SK-N-SH (cell line): ENCODE data around the gene KIF4A. TPM values are rescaled to one million over a fixed set of nuclear protein-coding genes. Genes with fewer than 3 reads are reported as not detected.

Experiments
- CTCF ChIA-PET: fragments of 300-600, 350-600 bp; formaldehyde crosslinking; extraction: SDS; loops from one replicate; lab custom pipeline; 2021; lab: Yijun Ruan, JAX
- POLR2A ChIA-PET: fragments of 350-600 bp; sonication (Branson Sonifier 250); formaldehyde crosslinking; extraction: SDS; loops from one replicate; lab custom pipeline; 2020; ENCODE audit warnings: antibody characterized with exemption, inconsistent platforms; lab: Yijun Ruan, JAX
- DNase-seq: peaks from one replicate; pipeline ENCODE4 v3.0.0; 2012
- H2AFZ ChIP-seq: fragments of 200-600 bp; sonication (generic); 2 replicates; pipeline ENCODE4 v1.8.1; 2016; ENCODE audit warnings: antibody characterized with exemption, mild to moderate bottlenecking, low read depth
- H3F3A ChIP-seq: fragments of 200-600 bp; sonication (generic); replicated peaks from 2 replicates; pipeline ENCODE3; 2016; ENCODE audit warnings: antibody characterized with exemption, mild to moderate bottlenecking; ENCODE audit not compliant: insufficient read depth
- H3K27ac ChIP-seq, 2 experiments: fragments of 200-500 bp in 1 of 2; fragments of 200-600 bp in 1 of 2; sonication (Bioruptor generic) in 1 of 2; sonication (generic), shearing (Covaris generic) in 1 of 2; 2 replicates each; pipeline versions ENCODE4 v1.5.1 to v1.6.1; 2014 to 2016; ENCODE audit warnings: low read depth in 2 of 2, inconsistent platforms in 1 of 2, low read length in 1 of 2, mild to moderate bottlenecking in 1 of 2, mixed read lengths in 1 of 2
- H3K27me3 ChIP-seq: fragments of 200-600 bp; sonication (generic), shearing (Covaris generic); 2 replicates; pipeline ENCODE4 v1.6.1; 2016; ENCODE audit warnings: mixed run types; ENCODE audit not compliant: insufficient read depth
- H3K36me3 ChIP-seq, 2 experiments: fragments of 200-500 bp in 1 of 2; fragments of 200-600 bp in 1 of 2; sonication (Bioruptor generic) in 1 of 2; sonication (generic) in 1 of 2; replicated peaks in 1 of 2; 2 replicates each; pipeline versions ENCODE3 to v1.5.1; 2014 to 2016; ENCODE audit warnings: low read length in 1 of 2, mild to moderate bottlenecking in 1 of 2; ENCODE audit not compliant: insufficient read depth in 2 of 2, control insufficient read depth in 1 of 2
- H3K4me1 ChIP-seq, 2 experiments: fragments of 200-500 bp in 1 of 2; fragments of 200-600 bp in 1 of 2; sonication (Bioruptor generic) in 1 of 2; sonication (generic), shearing (Covaris generic) in 1 of 2; 2 replicates each; pipeline versions ENCODE4 v1.5.1 to v1.6.1; 2014 to 2016; ENCODE audit warnings: low read depth in 1 of 2, low read length in 1 of 2, mixed run types in 1 of 2; ENCODE audit not compliant: insufficient read depth in 2 of 2, control insufficient read depth in 1 of 2
- H3K4me2 ChIP-seq: fragments of 200-600 bp; sonication (generic), shearing (Covaris generic); 2 replicates; pipeline ENCODE4 v1.6.1; 2017; ENCODE audit warnings: mixed run types
- H3K4me3 ChIP-seq, 2 experiments: fragments of 200-500 bp in 1 of 2; fragments of 200-600 bp in 1 of 2; sonication (Bioruptor generic) in 1 of 2; sonication (generic), shearing (Covaris generic) in 1 of 2; 2 replicates each; pipeline versions ENCODE4 v1.5.1 to v1.8.1; 2014 to 2016; ENCODE audit warnings: low read depth in 2 of 2, inconsistent platforms in 1 of 2, low read length in 1 of 2, mild to moderate bottlenecking in 1 of 2, mixed read lengths in 1 of 2, moderate library complexity in 1 of 2
- H3K79me2 ChIP-seq: fragments of 200-600 bp; sonication (generic); 2 replicates; pipeline ENCODE4 v1.8.1; 2017; ENCODE audit warnings: mild to moderate bottlenecking; ENCODE audit not compliant: insufficient read depth
- H3K9ac ChIP-seq: fragments of 200-600 bp; sonication (generic); 2 replicates; pipeline ENCODE4 v1.6.1; 2017; ENCODE audit warnings: mixed run types
- H3K9me2 ChIP-seq: fragments of 200-600 bp; sonication (generic); 2 replicates; pipeline ENCODE4 v1.6.1; 2017; ENCODE audit warnings: mixed run types
- H3K9me3 ChIP-seq: fragments of 200-600 bp; sonication (generic); 2 replicates; pipeline ENCODE4 v1.6.1; 2017; ENCODE audit warnings: mixed run types, mild to moderate bottlenecking, moderate library complexity
- H4K20me1 ChIP-seq: fragments of 200-600 bp; sonication (generic); 2 replicates; pipeline ENCODE4 v1.6.1; 2017; ENCODE audit warnings: mild to moderate bottlenecking, mixed run types; ENCODE audit not compliant: insufficient read depth
- EP300 ChIP-seq, 2 experiments: IDR thresholded peaks; 2 replicates each; pipeline versions ENCODE4 v1.4.0 to v1.6.1; 2012; ENCODE audit warnings: borderline replicate concordance in 1 of 2, low read depth in 1 of 2, low read length in 1 of 2
- FOXJ3 ChIP-seq: sonication (generic); formaldehyde crosslinking; IDR thresholded peaks from 2 replicates; pipeline ENCODE4 v1.5.1; 2020; ENCODE audit warnings: mild to moderate bottlenecking, missing genetic modification reagents
- GABPA ChIP-seq: IDR thresholded peaks from 2 replicates; pipeline ENCODE4 v1.4.0; 2012; ENCODE audit warnings: low read depth, mild to moderate bottlenecking
- GATA2 ChIP-seq: sonication (generic); formaldehyde crosslinking; IDR thresholded peaks from 2 replicates; pipeline ENCODE4 v1.5.0; 2020; ENCODE audit warnings: mild to moderate bottlenecking, missing genetic modification reagents
- JUND ChIP-seq: IDR thresholded peaks from 2 replicates; pipeline ENCODE4 v1.4.0; 2012
- MEF2A ChIP-seq: IDR thresholded peaks from 2 replicates; pipeline ENCODE4 v1.4.0; 2012; ENCODE audit warnings: low read depth, borderline replicate concordance
- PBX3 ChIP-seq: IDR thresholded peaks from 2 replicates; pipeline ENCODE4; 2012
- POLR2AphosphoS5 ChIP-seq: IDR thresholded peaks from 2 replicates; pipeline ENCODE4 v1.6.1; 2012; ENCODE audit warnings: low read depth, low read length
- REST ChIP-seq: IDR thresholded peaks from 2 replicates; pipeline ENCODE4 v1.6.1; 2012; ENCODE audit warnings: mild to moderate bottlenecking, low read depth, low read length, moderate library complexity
- RXRA ChIP-seq: IDR thresholded peaks from 2 replicates; pipeline ENCODE4 v1.4.0; 2012; ENCODE audit warnings: low read depth, mild to moderate bottlenecking, borderline replicate concordance
- TAF1 ChIP-seq: IDR thresholded peaks from 2 replicates; pipeline ENCODE4 v1.6.1; 2012; ENCODE audit warnings: low read depth, mild to moderate bottlenecking, low read length, moderate library complexity, borderline replicate concordance
- TCF12 ChIP-seq: IDR thresholded peaks from 2 replicates; pipeline ENCODE4 v1.4.0; 2012
- TEAD4 ChIP-seq: IDR thresholded peaks from 2 replicates; pipeline ENCODE4 v1.4.0; 2012; ENCODE audit warnings: mild to moderate bottlenecking, borderline replicate concordance; ENCODE audit not compliant: insufficient read depth
- USF1 ChIP-seq: IDR thresholded peaks from 2 replicates; pipeline ENCODE4 v1.4.0; 2012; ENCODE audit warnings: low read depth, borderline replicate concordance
- WGBS: methylation state at CpG from one replicate; pipeline ENCODE4 v1.1.6; 2017; ENCODE audit warnings: low lambda C conversion rate; 5-methylcytosine and 5-hydroxymethylcytosine counted together
- polyA plus RNA-seq, 3 experiments: library from polyadenylated mRNA; depleted of rRNA; stranded (reverse); fragments of >200 nt; gene quantifications; 2 replicates each; pipeline ENCODE4 v1.2.3, GENCODE V29; 2012

The KIF4A gene
- polyA plus RNA-seq, 1 of the 3 experiments (the other 2 are of a cell fraction): 11.5 TPM

GRCh38 chrX:70449457-70449966 lies 159.6 kb downstream of the KIF4A start:
- Histone ChIP-seq H3K27ac (no peak overlapping the region), H3K4me2 (no peak overlapping the region), H3K9me2 (no peaks in the 10 kb centered on the region), H2AFZ (no peak overlapping the region), H3K4me1 (no peaks in the 10 kb centered on the region; a peak in 1 of 4 replicates), H3K9me3 (no peaks in the 10 kb centered on the region), H3K27me3 (peaks cover 16% of the 10 kb centered on the region), H3K36me3 (no peaks in the 10 kb centered on the region), H3K79me2 (no peaks in the 10 kb centered on the region), H4K20me1 (no peaks in the 10 kb centered on the region), H3K4me3 (no peak overlapping the region), H3F3A (no peaks in the 10 kb centered on the region), H3K9ac (no peak overlapping the region)
- POLR2A ChIA-PET: no interaction called here
- TF ChIP-seq USF1 (no peak), TAF1 (no peak), JUND (no peak), TEAD4 (no peak), GATA2 (CRISPR knock-in tag) (no peak), EP300 (IDR thresholded peaks at IDR 0.05; ENCODE audit: borderline replicate concordance in 1 of 2, low read depth in 1 of 2, low read length in 1 of 2) (no peak), TCF12 (no peak), MEF2A (no peak), FOXJ3 (CRISPR knock-in tag) (no peak), POLR2AphosphoS5 (no peak), RXRA (no peak), PBX3 (no peak), GABPA (no peak), REST (no peak)
- WGBS: 84% methylated on average over 10 of the region's 14 CpGs
- CTCF ChIA-PET: no interaction called here
- DNase-seq: no peak
